K562 (cell line): Measurements from ENCODE around the gene PRRC2C.

Experiments used
- PRPF4 ChIP-seq: fragments of 200-400 bp; formaldehyde crosslinking; IDR thresholded peaks from one replicate; pipeline ENCODE4 v1.6.1; 2017; ENCODE audit warnings: low read length, low read depth, mild to moderate bottlenecking; ENCODE audit not compliant: insufficient read depth, poor library complexity, severe bottlenecking
- PTBP1 ChIP-seq: fragments of 200-400 bp; formaldehyde crosslinking; IDR thresholded peaks from 2 replicates; pipeline ENCODE4 v1.6.1; 2017; ENCODE audit warnings: low read depth, low read length
- ZNF134 ChIP-seq: fragments of 250-450 bp; sonication (Bioruptor Pico); conservative IDR thresholded peaks from 2 replicates; pipeline ENCODE4 v1.4.0; 2020
- TF ChIP-seq, protein P1 (sequence below): fragments of 250-450 bp; sonication (Bioruptor Pico); IDR thresholded peaks from 2 replicates; pipeline ENCODE4 v1.4.0; 2020; ENCODE audit warnings: mild to moderate bottlenecking, moderate library complexity, borderline replicate concordance

DNA sequence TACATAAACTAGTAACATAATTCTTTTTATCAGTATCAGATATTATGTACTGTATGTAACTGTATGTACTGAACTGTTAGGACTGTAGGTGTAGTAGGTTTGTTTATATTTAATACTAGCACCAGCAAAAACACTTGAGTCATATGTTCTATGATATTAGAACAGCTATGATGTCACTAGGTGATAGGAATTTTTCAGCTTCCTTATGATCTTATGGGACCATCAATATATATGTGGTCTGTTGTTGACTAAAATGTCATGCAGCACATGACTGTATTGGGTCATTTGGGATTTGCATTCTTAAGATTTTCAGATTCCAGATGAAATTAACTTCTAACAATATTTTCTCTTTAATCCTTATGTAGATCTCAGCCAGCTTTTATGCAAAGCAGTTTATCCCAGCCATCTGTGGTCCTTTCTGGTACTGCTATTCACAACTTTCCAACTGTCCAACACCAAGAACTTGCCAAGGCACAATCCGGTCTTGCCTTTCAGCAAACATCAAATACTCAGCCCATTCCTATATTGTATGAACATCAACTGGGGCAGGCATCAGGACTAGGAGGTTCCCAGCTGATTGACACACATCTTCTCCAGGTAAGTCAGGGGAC, 98.4 kb downstream of the PRRC2C start:
- TF ChIP-seq PTBP1 (no peak), ZNF134 (CRISPR knock-in tag) (no peak), PRPF4 (no peak)
- TF ChIP-seq, protein P1, sequence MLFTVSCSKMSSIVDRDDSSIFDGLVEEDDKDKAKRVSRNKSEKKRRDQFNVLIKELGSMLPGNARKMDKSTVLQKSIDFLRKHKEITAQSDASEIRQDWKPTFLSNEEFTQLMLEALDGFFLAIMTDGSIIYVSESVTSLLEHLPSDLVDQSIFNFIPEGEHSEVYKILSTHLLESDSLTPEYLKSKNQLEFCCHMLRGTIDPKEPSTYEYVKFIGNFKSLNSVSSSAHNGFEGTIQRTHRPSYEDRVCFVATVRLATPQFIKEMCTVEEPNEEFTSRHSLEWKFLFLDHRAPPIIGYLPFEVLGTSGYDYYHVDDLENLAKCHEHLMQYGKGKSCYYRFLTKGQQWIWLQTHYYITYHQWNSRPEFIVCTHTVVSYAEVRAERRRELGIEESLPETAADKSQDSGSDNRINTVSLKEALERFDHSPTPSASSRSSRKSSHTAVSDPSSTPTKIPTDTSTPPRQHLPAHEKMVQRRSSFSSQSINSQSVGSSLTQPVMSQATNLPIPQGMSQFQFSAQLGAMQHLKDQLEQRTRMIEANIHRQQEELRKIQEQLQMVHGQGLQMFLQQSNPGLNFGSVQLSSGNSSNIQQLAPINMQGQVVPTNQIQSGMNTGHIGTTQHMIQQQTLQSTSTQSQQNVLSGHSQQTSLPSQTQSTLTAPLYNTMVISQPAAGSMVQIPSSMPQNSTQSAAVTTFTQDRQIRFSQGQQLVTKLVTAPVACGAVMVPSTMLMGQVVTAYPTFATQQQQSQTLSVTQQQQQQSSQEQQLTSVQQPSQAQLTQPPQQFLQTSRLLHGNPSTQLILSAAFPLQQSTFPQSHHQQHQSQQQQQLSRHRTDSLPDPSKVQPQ (CRISPR knock-in tag) = no peak
